Stimulated activated naive CD8-positive, alpha-beta T cell treated with anti-CD3 and anti-CD28 coated beads, Interleukin-15, Interleukin-2, amounts not matched to agents 100 ng/mL and 50 ng/mL, for 24 hours (primary cell): ENCODE data around the gene MALT1.

Source experiments
- H3K27ac Mint-ChIP-seq: one replicate; pipeline ENCODE4 v1.8.0; 2021; ENCODE audit warnings: mild to moderate bottlenecking, mixed read lengths
- H3K27me3 Mint-ChIP-seq: one replicate; pipeline ENCODE4 v1.8.0; 2021; ENCODE audit warnings: mixed read lengths
- H3K36me3 Mint-ChIP-seq: one replicate; pipeline ENCODE4 v1.8.0; 2021; ENCODE audit warnings: low read depth, mixed read lengths
- H3K4me1 Mint-ChIP-seq: one replicate; pipeline ENCODE4 v1.8.0; 2021; ENCODE audit warnings: low read depth, mixed read lengths
- H3K4me3 Mint-ChIP-seq: one replicate; pipeline ENCODE4 v1.8.0; 2021; ENCODE audit warnings: mild to moderate bottlenecking, mixed read lengths
- H3K9me3 Mint-ChIP-seq: one replicate; pipeline ENCODE4 v1.8.0; 2021; ENCODE audit warnings: mixed read lengths

The MALT1 gene

DNA sequence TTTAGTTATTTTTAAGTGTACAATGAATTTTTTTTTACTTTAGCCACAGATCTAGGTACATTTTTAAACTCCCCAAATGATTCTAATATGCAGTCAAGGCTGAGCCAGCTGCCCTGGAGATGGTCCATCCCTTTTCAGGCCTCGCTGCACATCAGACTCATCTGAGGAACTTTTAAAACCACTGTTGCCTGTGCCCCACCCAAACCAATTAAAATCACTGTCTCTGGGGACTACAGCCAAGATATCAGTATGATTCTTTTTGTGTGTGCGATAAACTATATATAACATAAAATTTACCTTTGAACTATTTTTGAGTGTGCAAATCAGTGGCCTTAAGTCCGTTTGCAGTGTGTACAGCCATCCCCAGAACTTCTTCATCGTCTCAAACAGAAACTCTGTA is 9.1 kb upstream of the MALT1 start:
- no peak overlapping the region for H3K27ac Mint-ChIP-seq
- no peaks in the 10 kb centered on the region for H3K27me3 Mint-ChIP-seq
- peaks cover 65% of the 10 kb centered on the region for H3K4me1 Mint-ChIP-seq
- no peaks in the 10 kb centered on the region for H3K9me3 Mint-ChIP-seq
- no peak overlapping the region for H3K4me3 Mint-ChIP-seq
- H3K36me3 Mint-ChIP-seq: no peaks in the 10 kb centered on the region

DNA sequence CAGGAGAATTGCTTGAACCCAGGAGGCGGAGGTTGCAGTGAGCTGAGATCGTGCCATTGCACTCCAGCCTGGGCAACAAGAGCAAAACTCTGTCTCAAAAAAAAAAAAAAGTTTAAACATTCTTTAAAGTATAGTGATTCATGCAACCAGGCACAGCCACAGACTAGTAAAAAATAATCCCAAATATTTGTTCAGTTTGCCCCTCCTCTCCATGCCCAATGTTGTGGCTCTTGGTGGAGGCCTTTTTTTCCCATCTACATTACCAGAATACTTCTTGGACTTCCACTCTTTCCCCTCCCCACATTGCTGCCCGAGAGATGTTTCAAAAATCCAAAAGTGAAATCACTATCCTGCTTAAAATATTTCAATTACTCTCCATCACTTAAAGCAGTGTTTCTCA is 5.1 kb upstream of the MALT1 start:
- Mint-ChIP-seq H3K4me1 (peaks cover 67% of the 10 kb centered on the region), H3K4me3 (no peak overlapping the region), H3K27me3 (no peaks in the 10 kb centered on the region), H3K36me3 (no peaks in the 10 kb centered on the region), H3K9me3 (no peaks in the 10 kb centered on the region), H3K27ac (peak overlapping the region; percentile 75)

DNA sequence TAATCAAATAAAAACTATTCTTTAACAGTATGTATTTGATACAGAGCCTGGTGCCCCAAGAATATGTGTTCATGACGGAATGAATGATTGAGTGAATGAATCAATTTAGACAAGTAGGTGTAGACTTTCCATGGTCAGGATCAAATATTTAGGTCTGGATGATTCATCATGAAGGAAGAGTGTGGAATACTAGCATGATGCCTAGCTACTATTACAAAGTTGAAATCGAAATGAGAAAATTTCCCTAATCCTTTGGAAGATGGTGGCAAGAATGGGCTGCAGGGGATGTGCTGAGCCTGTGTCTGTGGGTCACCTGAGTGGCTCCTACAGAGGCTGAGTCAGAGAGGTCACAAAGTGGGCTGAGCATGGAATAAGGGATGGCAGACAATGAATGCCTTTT is 3.1 kb upstream of the MALT1 start:
- no peaks in the 10 kb centered on the region for H3K27me3 Mint-ChIP-seq
- H3K27ac Mint-ChIP-seq: peak overlapping the region; percentile 42
- peaks cover 61% of the 10 kb centered on the region for H3K4me1 Mint-ChIP-seq
- H3K4me3 Mint-ChIP-seq: no peak overlapping the region
- H3K9me3 Mint-ChIP-seq: no peaks in the 10 kb centered on the region
- no peaks in the 10 kb centered on the region for H3K36me3 Mint-ChIP-seq

DNA sequence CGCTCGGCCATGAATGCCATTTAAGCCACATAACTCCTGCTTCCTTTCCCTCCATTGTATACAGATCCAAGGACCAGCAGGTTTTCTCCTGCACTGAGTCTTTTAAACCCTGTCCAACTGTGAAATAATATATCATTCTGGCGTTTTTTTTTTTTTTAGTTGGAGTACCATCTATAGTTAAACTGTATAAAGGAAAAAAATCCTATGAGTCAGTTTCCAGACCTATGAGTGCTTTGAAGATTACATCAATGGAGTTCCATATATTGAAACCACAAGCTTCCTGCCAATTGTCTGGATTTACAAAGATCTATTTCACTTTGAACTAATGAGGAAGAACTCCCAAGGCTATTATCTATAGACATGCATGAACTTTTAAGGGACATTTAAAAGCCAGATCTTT is 2.4 kb upstream of the MALT1 start:
- Mint-ChIP-seq H3K27ac (peak overlapping the region; percentile 42), H3K36me3 (peaks cover 7% of the 10 kb centered on the region), H3K4me3 (peak overlapping the region; percentile 26), H3K4me1 (peaks cover 68% of the 10 kb centered on the region), H3K9me3 (no peaks in the 10 kb centered on the region), H3K27me3 (no peaks in the 10 kb centered on the region)

- H3K27me3 Mint-ChIP-seq: no peaks in the 10 kb centered on the region
- peaks cover 16% of the 10 kb centered on the region for H3K36me3 Mint-ChIP-seq
- peaks cover 73% of the 10 kb centered on the region for H3K4me1 Mint-ChIP-seq
- H3K9me3 Mint-ChIP-seq: no peaks in the 10 kb centered on the region
- H3K4me3 Mint-ChIP-seq: peak overlapping the region; percentile 84
- peak overlapping the region; percentile 42 for H3K27ac Mint-ChIP-seq
These were observed 1.4 kb upstream of the MALT1 start for GRCh38 chr18:58669731-58670378.

DNA sequence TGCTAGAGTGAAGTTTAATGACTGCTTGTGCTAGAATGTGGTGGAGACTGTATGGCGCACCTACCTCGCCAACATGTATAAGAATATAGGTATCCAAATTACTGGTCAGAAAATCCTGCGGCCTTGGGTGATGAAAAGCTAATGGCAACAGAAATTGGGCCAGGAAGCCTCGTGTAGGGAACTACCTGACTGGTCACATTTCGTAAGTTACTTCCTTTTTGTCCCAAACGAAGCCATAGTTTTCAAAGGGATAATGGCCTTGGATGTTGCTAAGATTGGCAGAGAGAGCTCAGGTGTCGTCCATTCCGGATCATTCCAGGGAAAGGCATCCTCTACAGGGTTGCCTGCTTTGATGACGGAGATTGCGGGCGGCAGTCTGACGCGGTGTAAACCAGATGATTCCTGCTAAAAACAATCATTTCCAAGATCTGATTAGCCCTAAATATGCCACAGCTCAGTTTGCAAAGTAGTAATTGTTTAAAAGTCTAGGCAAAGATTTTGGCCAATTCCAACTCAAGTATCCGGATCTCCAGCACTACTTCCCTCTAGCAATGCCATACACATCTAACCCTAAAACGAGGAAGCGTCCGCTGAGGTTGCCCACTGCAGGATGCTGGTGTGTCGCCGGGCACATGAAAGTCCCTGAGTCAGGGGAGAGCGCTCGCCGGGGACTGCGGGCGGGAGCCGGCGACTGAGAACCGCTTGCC is 708 bp upstream of the MALT1 start:
- Mint-ChIP-seq H3K4me1 (peaks cover 76% of the 10 kb centered on the region), H3K27ac (peak overlapping the region; percentile 42), H3K36me3 (peaks cover 19% of the 10 kb centered on the region), H3K27me3 (no peaks in the 10 kb centered on the region), H3K9me3 (no peaks in the 10 kb centered on the region), H3K4me3 (peak overlapping the region; percentile 84)

- Mint-ChIP-seq H3K27me3 (no peaks in the 10 kb centered on the region), H3K36me3 (peaks cover 30% of the 10 kb centered on the region), H3K4me3 (peak overlapping the region; percentile 91), H3K9me3 (no peaks in the 10 kb centered on the region), H3K4me1 (peaks cover 78% of the 10 kb centered on the region), H3K27ac (peak overlapping the region; percentile 91)
These were observed 633 bp downstream of the MALT1 start for GRCh38 chr18:58671632-58672564.

DNA sequence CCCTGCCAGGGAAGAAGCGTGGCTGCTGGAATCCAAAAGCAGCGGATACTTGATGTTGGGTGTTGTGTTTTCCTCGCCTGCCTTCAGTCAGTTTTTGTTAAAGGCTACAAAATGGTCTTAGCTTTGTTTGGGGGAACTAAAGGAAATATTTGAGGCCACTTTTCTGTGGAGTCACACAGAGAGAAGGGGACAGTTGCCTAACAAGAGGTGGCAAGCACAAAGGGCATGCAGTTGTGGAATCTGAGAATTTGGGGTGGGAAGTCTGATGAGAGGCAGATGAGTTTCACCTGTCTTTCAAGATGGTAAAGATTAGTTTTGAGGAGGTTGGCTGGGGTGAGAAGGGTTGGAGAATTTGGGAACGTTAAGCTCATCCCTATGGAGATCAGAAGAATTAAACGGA is 2.9 kb downstream of the MALT1 start:
- Mint-ChIP-seq H3K27ac (peak overlapping the region; percentile 1), H3K4me3 (peak overlapping the region; percentile 91), H3K36me3 (peaks cover 36% of the 10 kb centered on the region), H3K4me1 (peaks cover 80% of the 10 kb centered on the region), H3K9me3 (no peaks in the 10 kb centered on the region), H3K27me3 (no peaks in the 10 kb centered on the region)

- H3K4me3 Mint-ChIP-seq: no peak overlapping the region
- H3K36me3 Mint-ChIP-seq: peaks cover 37% of the 10 kb centered on the region
- H3K27ac Mint-ChIP-seq: no peak overlapping the region
- peaks cover 73% of the 10 kb centered on the region for H3K4me1 Mint-ChIP-seq
- no peaks in the 10 kb centered on the region for H3K9me3 Mint-ChIP-seq
- H3K27me3 Mint-ChIP-seq: no peaks in the 10 kb centered on the region
These were observed 3.7 kb downstream of the MALT1 start for GRCh38 chr18:58674863-58675472.

GRCh38 chr18:58676270-58676669 is 5.0 kb downstream of the MALT1 start:
- Mint-ChIP-seq H3K36me3 (peaks cover 47% of the 10 kb centered on the region), H3K27me3 (no peaks in the 10 kb centered on the region), H3K9me3 (no peaks in the 10 kb centered on the region), H3K4me1 (peaks cover 73% of the 10 kb centered on the region), H3K4me3 (peak overlapping the region; percentile 18), H3K27ac (peak overlapping the region; percentile 53)

- peaks cover 71% of the 10 kb centered on the region for H3K36me3 Mint-ChIP-seq
- H3K4me1 Mint-ChIP-seq: peaks cover 62% of the 10 kb centered on the region
- no peak overlapping the region for H3K4me3 Mint-ChIP-seq
- H3K27ac Mint-ChIP-seq: no peak overlapping the region
- H3K27me3 Mint-ChIP-seq: no peaks in the 10 kb centered on the region
- no peaks in the 10 kb centered on the region for H3K9me3 Mint-ChIP-seq
These were observed 11.3 kb downstream of the MALT1 start for GRCh38 chr18:58682429-58683069.

GRCh38 chr18:58687871-58688308 is 16.6 kb downstream of the MALT1 start:
- H3K4me3 Mint-ChIP-seq: peak overlapping the region; percentile 66
- peaks cover 5% of the 10 kb centered on the region for H3K9me3 Mint-ChIP-seq
- peaks cover 73% of the 10 kb centered on the region for H3K36me3 Mint-ChIP-seq
- peak overlapping the region; percentile 85 for H3K27ac Mint-ChIP-seq
- no peaks in the 10 kb centered on the region for H3K27me3 Mint-ChIP-seq
- peaks cover 76% of the 10 kb centered on the region for H3K4me1 Mint-ChIP-seq

DNA sequence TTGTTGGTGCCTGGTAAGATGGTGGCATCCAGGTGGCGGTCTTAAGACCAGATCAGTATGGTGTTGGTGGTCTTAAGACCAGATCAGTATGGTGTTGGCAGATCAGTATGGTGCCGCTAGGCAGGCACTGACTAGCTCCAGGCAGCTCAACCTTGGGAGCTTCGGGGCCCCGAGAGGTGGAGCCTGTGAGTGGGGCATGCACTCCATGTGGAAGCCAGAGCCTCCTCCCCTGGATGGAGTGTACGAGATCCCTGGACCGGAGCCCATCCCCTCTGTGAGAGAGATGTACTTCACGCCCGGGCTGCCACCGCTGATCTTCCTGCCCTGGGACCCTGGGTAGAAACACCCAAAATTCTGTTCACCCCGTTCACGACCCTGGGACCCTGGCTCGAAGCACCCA is 19.0 kb downstream of the MALT1 start:
- Mint-ChIP-seq H3K27me3 (no peaks in the 10 kb centered on the region), H3K9me3 (peaks cover 5% of the 10 kb centered on the region), H3K4me1 (peaks cover 86% of the 10 kb centered on the region), H3K4me3 (no peak overlapping the region), H3K36me3 (peaks cover 68% of the 10 kb centered on the region), H3K27ac (peak overlapping the region; percentile 66)

GRCh38 chr18:58691256-58691655 is 20.0 kb downstream of the MALT1 start:
- Mint-ChIP-seq H3K36me3 (peaks cover 67% of the 10 kb centered on the region), H3K4me3 (no peak overlapping the region), H3K27me3 (no peaks in the 10 kb centered on the region), H3K4me1 (peaks cover 95% of the 10 kb centered on the region), H3K27ac (no peak overlapping the region), H3K9me3 (peaks cover 5% of the 10 kb centered on the region)
